Panc1 (cell line): Measurements from ENCODE around the gene MSH4.

Source experiments
- CTCF ChIP-seq: fragments of 450-650 bp; IDR thresholded peaks from 2 replicates; pipeline ENCODE4 v1.5.1; 2017; ENCODE audit warnings: mild to moderate bottlenecking
- POLR2AphosphoS5 ChIP-seq: IDR thresholded peaks from 2 replicates; pipeline ENCODE4 v1.6.1; 2012; ENCODE audit warnings: mild to moderate bottlenecking, low read depth, low read length, moderate library complexity
- REST ChIP-seq, 2 experiments: IDR thresholded peaks; 2 replicates each; pipeline ENCODE4 v1.6.1; 2011 to 2012; ENCODE audit warnings: low read depth in 2 of 2, control low read depth in 1 of 2, low read length in 1 of 2, mild to moderate bottlenecking in 1 of 2, moderate library complexity in 1 of 2; ENCODE audit not compliant: insufficient read depth in 1 of 2
- SIN3A ChIP-seq: IDR thresholded peaks from 2 replicates; pipeline ENCODE4 v1.6.1; 2012; ENCODE audit warnings: low read depth, mild to moderate bottlenecking, low read length, moderate library complexity, borderline replicate concordance; ENCODE audit not compliant: insufficient read depth
- TCF7L2 ChIP-seq: IDR thresholded peaks from 2 replicates; pipeline ENCODE4 v1.6.1; 2011; ENCODE audit warnings: mild to moderate bottlenecking, low read depth, low read length, inconsistent platforms

GRCh38 chr1:75791022-75791421 is 5.7 kb upstream of the MSH4 start:
- TF ChIP-seq POLR2AphosphoS5: no peak; the same call in 1 of the 2 replicates
- TF ChIP-seq CTCF: no peak
- TF ChIP-seq SIN3A: no peak
- no peak for TF ChIP-seq TCF7L2
- no peak for TF ChIP-seq REST (IDR thresholded peaks at IDR 0.05; ENCODE audit: insufficient read depth in 1 of 2, low read depth in 2 of 2, low read length in 1 of 2)
